Measurements from ENCODE around the gene DTD1.
A peak's percentile ranks its signal among the peaks of the same experiment; 100 is the strongest.

DTD1 gene

GRCh38 chr20:18587665-18588573 lies at the start of gene DTD1:
Gene DTD1, plus strand, starts transcription at chr20:18588054. Its CDS starts 19 bp downstream, at chr20:18588073.
- TF ChIP-seq CTCF (IDR thresholded peaks at IDR 0.05; ENCODE audit: low read depth, low read length) (peak; percentile 46), MYC (IDR thresholded peaks at IDR 0.05; ENCODE audit: low read depth, low read length) (peak; percentile 63), POLR2A (IDR thresholded peaks at IDR 0.05; ENCODE audit: extremely low read depth, insufficient read length) (peak; percentile 66), MAX (IDR thresholded peaks at IDR 0.05; ENCODE audit: low read depth, low read length) (peak; percentile 53; the same call in 1 of the 2 replicates)
- H3K4me3 ChIP-seq (ENCODE audit: low read depth, low read length), result peak within 1 kb of the TSS; percentile 75
- DNase-seq (ENCODE audit: low read depth), result peak; percentile 93

GRCh38 chr20:18541741-18542140 lies 46.1 kb upstream of the DTD1 start:
- no peak for DNase-seq (ENCODE audit: low read depth)

GRCh38 chr20:18543216-18543615 lies 44.6 kb upstream of the DTD1 start:
- H3K4me3 ChIP-seq (ENCODE audit: low read depth, low read length), result no peak overlapping the region
- TF ChIP-seq POLR2A (IDR thresholded peaks at IDR 0.05; ENCODE audit: extremely low read depth, insufficient read length), result no peak
- TF ChIP-seq MYC (IDR thresholded peaks at IDR 0.05; ENCODE audit: low read depth, low read length), result no peak
- TF ChIP-seq MAX (IDR thresholded peaks at IDR 0.05; ENCODE audit: low read depth, low read length), result no peak
- TF ChIP-seq CTCF (IDR thresholded peaks at IDR 0.05; ENCODE audit: low read depth, low read length), result no peak
- DNase-seq (ENCODE audit: low read depth), result no peak

More at GRCh38 chr20:18541741-18542140, 46.1 kb upstream of the DTD1 start:
- TF ChIP-seq MYC (IDR thresholded peaks at IDR 0.05; ENCODE audit: low read depth, low read length) (no peak), CTCF (IDR thresholded peaks at IDR 0.05; ENCODE audit: low read depth, low read length) (no peak), POLR2A (IDR thresholded peaks at IDR 0.05; ENCODE audit: extremely low read depth, insufficient read length) (no peak), MAX (IDR thresholded peaks at IDR 0.05; ENCODE audit: low read depth, low read length) (no peak)
- no peak overlapping the region for H3K4me3 ChIP-seq (ENCODE audit: low read depth, low read length)

- TF ChIP-seq MAX (IDR thresholded peaks at IDR 0.05; ENCODE audit: low read depth, low read length), result no peak
- TF ChIP-seq POLR2A (IDR thresholded peaks at IDR 0.05; ENCODE audit: extremely low read depth, insufficient read length), result no peak
- no peak for TF ChIP-seq MYC (IDR thresholded peaks at IDR 0.05; ENCODE audit: low read depth, low read length)
- TF ChIP-seq CTCF (IDR thresholded peaks at IDR 0.05; ENCODE audit: low read depth, low read length), result no peak
- no peak overlapping the region for H3K4me3 ChIP-seq (ENCODE audit: low read depth, low read length)
- DNase-seq (ENCODE audit: low read depth), result no peak
These were observed 43.9 kb upstream of the DTD1 start for GRCh38 chr20:18543932-18544331.

GRCh38 chr20:18545566-18545965 lies 42.3 kb upstream of the DTD1 start:
- DNase-seq (ENCODE audit: low read depth), result no peak
- TF ChIP-seq POLR2A (IDR thresholded peaks at IDR 0.05; ENCODE audit: extremely low read depth, insufficient read length), result no peak
- no peak overlapping the region for H3K4me3 ChIP-seq (ENCODE audit: low read depth, low read length)

GRCh38 chr20:18548465-18548864 lies 39.4 kb upstream of the DTD1 start:
- DNase-seq (ENCODE audit: low read depth), result no peak
- TF ChIP-seq MAX (IDR thresholded peaks at IDR 0.05; ENCODE audit: low read depth, low read length), result no peak
- H3K4me3 ChIP-seq (ENCODE audit: low read depth, low read length), result no peak overlapping the region
